HG02943 (cell line): ENCODE data around the gene TP53TG5.

Experiments
- ATAC-seq: cut with Tn5 transposase; IDR thresholded peaks from one replicate; pipeline ENCODE4 v1.9.1; 2021; ENCODE audit warnings: mild to moderate bottlenecking, low read depth, moderate library complexity; ENCODE audit not compliant: unreplicated experiment

TP53TG5 gene

DNA sequence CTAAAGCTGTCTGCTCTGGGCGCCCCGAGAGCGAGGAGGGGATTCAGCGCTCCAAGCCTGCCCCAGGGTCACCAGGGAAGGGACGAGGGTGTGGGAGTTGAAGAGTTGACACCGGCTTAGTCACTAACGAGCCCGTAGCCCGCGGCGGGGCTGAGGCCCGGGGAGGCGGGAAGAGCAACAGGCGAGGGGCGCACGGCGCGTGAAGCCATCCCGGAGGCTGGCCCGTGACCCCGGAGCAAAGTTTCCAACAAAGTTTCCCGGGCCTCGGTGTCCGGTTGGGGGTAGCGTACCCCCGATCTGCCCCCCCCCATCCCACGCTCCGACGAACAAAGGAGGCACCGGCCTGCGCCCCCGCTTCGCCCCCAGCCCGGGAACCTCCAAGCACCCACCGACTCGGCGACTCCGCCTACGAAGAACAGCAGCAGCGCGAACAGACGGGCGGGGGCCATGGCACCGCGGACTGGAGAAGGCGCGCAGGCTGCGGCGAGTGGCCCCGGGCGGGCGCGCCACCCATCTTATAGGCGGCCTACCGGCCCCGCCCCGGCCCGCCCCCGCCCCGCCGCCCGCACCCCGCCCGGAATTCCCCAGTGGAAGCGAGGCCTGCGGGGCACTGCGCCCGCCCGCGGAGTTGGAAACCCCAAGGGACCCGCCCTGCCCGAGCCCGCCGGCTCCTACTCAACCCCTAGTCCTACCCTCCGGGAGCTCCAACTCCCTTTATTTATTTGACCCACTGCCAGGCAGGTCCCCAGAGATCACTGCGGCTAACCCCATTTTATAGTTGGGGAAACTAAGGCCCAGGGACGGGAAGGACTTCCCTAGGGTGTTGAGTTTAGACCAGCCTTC is 30.0 kb downstream of the TP53TG5 start, which contains the start of gene SDC4:
Gene SDC4, minus strand, starts transcription at position 489 of the 843 bp plus-strand sequence. Its CDS starts 40 bp downstream, at position 449.
- ATAC-seq, result no peak

DNA sequence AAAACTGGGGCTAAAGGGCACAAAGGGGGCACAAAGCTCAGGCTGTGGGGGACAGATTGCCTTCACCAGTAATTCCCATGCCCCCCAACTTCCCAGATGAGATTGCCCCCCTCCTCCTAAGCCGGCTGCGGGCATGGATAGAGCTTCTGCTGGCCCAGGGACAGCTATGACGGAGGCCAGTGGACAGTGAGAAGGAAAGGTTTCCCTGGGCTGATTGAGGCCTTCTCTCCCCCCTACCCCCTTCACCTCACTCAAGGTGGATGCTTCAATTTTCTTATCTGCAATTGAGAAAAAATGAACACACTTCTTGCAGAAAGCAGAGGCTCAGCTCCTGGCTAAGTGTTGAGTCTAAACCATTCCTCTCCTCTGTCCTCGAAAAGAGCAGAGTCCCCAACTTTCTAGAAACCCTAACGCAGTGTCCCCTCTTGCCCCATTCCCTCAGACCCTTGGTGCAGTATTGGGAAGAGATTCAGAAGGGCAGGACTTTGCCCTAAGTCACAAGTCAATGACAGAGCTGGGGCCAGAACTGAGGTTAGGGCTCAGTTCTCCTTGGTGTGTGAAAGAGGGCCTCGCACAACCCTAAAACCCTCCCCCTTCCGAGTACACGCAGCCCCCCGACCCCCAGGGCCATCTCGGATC is 30.7 kb downstream of the TP53TG5 start:
- no peak for ATAC-seq

DNA sequence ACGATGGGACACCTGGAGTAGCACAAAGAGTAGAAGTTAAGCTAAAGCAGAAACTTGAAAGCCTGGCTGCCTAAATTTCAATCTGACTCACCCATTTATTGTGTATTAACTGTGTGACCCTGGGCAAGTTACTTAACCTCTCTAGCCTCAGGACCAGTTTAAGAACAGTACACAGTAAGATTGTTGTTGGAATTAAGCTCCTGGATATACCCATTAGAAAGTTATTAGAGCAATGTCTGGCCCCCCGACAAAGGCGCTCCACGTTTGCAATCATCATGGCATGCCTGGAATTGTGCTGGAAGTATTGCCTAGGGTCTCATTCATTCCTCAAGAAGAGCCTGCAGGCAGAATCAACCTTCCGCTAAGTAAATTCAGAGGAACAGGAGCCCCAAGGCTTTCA is 31.3 kb downstream of the TP53TG5 start:
- no peak for ATAC-seq

DNA sequence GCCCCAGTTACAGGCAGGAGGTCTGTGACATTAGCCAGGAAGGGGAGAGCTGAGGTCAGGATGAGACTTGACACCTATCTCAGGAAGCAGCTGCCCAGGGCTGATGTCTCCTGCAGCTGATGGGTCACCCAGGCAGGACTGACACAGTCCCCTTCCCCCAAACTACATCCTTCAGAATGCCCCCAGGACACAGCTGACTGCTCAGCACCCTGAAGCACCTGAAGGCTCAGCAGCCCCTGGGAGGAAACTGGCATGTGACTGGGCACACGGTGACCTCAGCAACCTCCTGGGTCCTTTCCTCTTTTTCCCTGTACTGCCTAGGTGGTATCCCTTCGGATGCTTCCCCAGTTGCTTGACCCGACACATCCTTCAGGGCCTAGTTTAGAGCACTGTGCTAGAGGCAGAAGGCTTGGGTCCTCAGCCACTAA is 31.8 kb downstream of the TP53TG5 start:
- no peak for ATAC-seq

DNA sequence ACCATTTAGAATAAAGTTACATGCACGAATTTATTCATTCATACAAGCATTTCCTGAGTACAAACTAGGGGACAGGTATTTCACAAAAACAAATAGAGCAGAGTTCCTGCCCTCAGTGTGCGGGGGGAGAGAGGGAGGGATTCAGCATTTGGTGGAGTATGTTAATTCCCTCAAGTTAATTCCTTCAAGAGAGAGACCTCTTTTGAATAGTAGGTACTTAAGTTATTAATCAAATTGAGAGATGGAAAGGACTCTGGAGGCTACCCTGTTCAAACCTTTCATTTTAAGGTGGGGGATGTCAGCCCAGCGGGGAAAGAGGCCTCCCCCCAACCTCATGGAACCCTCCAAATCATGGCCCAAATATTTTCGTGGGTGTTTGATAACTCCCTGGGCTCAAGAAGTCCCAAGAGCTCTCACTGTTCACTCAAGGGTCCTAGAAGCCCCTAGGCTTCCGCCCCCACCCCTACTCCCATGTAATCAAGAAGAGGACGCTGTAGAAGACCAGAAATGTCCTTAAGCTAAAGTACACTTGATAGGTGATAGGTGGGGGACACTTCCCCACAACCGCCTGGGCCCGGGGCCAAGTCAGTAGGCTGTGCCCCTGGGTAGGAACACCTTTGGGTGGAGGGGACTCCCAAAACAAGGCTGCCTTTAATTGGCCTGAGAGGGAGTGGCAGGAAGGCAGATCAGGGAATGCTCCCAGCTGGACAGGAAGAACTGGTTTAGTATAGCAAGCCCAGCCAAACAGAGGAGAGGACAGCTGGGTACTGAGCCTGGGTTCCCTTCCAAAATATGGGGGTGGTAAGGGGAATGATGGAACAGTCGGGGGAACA is 32.8 kb downstream of the TP53TG5 start:
- ATAC-seq, result no peak

DNA sequence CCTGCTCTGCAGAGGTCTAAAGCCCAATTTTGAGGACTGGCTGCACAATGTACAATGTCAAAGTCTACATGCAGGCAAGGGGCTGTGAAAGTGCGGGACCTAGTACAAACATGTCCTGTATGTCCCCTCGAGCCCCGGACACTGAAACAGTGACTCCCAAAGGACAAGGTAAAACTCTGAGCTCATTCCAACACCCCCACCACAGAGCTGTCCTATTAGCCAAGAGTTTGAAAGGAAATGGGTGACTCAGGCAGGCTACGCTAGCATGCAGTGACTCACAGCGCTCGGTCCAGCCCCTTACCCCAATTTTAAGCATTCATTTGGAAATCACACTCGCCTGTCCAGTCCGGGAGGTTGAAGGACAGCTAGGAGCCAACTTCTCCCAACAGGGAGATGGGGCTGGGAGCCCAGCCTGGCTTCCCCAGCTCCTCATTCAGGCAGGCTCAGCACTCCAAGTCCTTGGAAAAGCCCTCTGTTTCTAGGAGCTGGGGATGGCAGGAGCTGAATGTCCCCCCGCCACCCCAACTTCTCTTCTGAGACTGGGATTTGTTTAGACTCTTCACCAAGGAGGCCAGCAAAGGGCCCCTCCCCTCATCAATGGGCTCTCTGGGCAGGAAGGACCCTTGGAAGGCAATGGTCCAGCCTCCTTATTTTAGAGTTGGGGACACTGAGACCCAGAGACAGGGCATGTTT is 33.8 kb downstream of the TP53TG5 start:
- no peak for ATAC-seq

DNA sequence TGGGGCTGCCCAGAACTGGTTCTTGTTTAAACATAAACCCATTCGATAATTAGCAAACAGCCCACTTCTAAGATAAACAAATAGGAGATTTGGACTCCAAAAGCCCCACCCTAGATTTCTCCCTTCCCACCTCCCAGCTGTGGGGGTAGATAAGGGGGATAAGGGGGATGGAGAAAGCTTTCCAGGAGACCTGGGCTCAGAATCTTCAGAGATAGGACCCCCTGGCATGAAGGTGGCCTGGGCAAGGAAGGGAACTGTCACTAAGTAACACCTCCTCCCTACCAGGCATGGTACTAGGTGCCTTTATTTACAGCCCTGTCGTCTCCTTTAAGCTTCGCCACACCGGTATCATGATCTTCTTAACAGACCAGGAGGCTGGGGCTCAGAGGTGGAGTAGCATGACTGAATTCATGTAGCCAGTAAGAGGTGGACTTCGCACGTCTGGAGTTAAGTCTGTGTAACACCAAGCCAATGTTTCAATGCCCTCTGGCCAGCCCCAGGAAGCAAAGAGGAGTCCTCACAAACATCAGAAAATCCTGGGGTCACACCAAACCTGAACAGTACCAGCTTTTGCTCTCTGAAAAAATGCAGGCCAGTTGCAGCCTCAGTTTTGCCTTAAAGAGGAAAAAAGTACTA is 34.5 kb downstream of the TP53TG5 start:
- no peak for ATAC-seq

DNA sequence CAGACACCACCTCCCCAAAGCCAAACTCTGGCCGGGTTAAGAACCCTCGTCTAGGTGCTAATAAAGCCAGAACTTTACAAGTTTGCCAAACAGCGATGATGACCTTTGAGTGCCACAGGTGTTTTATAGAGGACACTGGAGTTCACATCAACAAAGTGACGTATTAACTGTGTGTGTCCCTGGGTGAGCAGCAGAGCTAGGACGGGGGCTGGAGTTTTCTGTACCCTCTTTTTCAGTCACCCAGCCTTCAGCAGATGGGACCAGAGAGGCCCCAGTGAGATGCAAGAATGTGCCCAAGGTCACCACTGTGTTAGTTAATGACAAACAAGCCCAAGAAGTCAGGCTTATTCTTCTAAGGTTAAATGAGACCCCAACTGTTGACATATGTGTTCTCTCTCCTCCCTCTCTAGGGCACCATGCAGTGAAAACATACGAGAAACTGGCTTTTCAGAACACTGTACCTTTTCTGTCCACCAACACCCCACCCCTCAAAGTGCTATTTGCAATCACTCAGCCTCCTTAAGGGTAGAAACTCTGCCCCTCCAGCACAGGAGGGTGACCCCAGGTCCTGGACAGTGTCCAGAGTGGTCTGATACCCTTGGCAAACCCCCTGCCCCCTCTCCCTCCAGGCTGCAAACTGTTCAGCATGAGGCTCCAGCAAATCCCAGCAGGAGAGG is 35.1 kb downstream of the TP53TG5 start:
- ATAC-seq, result no peak

DNA sequence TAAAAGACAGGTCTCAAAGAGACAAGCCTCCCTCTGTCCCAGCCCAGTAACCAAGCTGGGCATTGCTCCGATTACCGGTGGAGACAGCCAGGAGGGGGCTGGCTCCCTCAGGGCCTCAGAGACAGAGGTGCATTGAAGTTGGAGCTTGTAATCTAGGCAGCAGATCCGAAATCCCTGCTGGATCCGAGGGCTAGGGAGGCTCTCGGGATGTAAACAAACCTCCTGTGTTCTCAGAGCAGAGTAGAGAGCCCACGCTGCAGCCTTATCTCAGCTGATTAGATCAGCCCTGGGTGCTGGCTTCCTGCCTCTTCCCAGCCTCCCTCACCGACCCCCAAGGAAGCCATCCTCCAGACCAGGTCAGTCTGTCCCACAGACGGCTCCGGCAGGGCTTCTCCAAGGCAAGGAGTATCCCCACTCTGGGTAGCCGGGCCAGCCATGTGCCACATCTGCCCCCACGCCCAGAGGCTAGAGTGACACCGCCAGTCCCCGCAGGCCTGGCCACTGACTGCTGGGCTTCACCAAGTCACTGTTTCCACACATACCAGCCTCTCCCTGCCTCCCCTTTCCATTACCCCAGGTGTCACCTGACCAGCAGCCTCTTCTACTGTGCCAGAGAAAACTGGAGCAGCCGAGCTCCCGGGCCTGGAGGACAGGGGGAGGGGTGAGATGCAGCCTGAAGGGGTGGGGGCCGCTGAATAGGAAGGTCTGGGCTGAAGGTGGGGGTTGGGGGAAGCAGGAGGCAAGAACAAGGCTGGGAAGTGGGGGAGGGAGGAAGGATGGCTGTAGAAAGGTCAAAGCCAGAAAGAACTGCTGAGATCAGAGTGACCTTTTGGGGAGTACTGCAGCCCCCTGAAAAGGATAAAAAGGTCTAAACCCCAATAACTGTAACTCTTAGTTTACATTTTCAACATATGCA is 35.9 kb downstream of the TP53TG5 start:
- no peak for ATAC-seq

DNA sequence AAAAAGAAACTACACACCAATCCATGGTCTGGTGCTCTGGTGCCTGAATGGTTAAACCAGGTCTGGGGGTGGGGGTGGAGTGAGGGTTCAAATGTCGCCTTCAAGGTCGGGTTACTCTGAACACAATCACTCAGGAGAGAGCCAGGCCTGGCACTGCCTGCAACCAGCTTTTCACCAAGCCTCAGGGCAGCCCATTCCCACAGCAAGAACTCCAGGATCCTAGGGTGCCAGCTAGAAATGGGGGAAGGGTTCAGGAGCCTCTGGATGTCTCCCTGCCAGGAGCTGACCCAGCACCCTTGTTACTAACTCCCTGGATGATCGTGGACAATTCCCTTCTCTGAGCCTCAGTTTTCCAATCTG is 36.6 kb downstream of the TP53TG5 start:
- ATAC-seq, result no peak

DNA sequence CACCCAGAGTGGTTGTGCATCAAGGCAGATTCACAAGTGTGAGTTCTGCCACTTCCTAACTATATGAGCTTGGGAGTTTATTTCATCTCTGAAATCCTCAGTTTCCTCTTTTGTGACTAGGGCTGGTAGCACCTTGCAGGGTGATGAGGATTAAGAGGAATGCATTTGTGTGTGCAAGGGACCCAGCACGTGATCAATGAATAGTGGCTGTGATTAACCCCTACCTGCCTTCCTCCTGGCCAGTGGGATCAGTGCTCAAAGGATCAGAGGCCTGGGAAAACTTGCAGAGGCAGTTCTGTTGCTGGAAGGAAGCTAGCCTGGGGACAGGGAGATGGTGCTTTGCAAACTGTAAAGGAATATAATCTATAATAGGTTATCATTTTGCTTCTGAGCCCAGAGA is 37.2 kb downstream of the TP53TG5 start:
- ATAC-seq, result no peak

DNA sequence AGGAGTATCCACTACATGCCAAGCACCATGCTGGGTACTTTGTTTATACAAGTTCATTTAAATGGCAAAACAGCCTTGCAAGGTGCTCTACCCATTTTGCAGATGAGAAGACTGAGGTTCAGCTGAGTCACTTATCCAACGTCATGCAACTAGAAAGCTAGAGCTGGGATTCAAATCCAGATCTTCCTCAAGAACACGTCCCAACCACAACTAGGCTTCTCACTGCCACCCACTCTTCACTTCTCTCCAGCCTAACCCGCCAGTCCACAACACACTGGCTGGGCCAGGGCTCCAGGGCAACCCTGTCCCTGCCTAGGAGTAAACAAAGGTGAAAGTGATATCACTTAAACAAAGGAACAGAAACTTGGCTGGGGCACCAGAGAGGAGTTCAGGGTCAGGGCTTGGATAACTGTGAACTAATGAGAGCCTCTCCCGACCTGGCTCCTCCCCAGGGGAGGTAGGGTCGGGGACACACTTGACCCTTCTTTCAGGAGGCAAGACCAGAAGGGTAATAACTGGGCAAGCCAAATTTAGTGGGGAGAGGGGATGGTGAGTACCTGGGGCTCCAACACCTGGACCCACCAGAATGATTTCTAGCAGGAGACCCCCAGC is 37.8 kb downstream of the TP53TG5 start:
- ATAC-seq, result no peak

DNA sequence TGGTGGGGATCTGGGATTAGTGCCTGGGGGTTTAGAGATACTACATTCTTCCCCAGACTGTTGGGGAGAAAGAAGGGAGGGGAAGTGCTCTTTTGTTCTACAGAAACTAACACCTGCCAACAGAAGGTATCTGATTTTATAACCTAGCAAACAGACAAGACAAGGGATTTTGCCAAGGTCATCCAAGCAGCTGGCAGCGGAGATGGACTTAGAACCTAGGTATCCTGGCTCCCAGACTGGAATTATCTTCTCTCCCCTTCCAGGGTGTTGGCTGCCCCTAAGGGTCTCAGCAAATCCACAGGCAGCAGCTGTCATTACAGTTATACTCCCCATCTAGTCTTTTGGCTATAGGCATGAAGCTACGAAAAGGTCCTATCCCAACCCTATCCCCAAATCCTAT is 38.3 kb downstream of the TP53TG5 start:
- ATAC-seq, result no peak

DNA sequence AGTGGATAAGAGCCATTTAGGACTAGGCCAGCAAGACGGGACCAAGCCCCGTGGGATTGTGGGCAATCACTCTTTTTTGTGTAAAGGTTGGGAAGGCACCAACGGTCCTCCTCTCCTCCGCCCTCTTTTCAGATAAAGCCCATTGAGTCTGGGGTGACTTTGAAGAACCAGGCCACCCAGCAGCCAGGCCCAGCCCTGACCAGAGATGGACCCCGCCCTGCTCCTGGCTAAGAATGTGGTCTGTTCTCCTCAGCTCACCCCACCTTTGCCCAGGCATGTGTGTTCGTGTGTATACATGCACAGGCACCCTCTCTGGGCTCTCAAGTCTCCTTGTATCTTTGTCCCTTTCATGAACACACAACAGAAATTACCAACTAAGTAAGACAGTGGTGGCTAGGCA is 39.0 kb downstream of the TP53TG5 start:
- ATAC-seq, result no peak

DNA sequence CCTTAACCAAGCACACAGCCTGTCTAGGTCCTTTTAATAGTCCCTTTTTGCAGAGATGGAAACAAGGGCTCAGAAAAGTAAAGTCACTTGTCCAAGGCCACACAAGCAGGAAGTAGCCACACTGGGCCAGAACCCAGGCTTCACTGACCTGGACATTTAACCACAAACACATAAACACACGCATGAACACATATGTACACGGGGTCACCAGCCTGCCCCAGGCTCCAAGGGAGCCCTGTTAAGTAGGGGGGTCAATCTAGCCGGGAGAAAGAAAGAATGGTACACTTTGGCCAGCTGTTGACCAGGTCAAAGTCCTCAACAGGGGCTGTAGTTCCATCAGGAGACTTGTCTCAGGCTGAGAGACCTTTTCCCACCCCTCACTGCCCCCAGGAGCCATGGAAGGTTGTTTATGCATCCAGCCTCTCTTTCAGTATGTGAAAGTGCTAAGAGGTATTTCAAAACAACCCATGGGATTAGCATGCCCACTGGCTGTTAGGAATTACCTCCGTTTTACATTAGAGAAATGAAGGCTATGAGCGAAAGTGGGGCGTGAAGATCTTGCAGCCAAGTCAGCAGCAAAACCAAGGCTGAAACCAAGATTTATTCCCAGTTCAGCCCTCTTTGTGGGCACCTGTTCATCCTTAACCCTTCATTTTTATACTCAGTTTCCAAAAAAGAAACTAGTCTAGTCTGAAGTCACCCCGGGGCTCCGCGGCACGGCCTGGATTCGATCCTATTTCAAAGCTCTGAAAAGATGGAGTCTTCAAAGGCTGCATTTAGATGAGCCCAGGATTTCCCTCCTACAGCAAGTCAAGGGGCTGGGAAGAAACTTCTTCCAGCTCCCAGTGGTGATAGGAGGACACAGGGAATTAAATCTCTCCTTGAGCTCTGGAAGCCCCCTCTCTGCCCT is 39.7 kb downstream of the TP53TG5 start:
- no peak for ATAC-seq

DNA sequence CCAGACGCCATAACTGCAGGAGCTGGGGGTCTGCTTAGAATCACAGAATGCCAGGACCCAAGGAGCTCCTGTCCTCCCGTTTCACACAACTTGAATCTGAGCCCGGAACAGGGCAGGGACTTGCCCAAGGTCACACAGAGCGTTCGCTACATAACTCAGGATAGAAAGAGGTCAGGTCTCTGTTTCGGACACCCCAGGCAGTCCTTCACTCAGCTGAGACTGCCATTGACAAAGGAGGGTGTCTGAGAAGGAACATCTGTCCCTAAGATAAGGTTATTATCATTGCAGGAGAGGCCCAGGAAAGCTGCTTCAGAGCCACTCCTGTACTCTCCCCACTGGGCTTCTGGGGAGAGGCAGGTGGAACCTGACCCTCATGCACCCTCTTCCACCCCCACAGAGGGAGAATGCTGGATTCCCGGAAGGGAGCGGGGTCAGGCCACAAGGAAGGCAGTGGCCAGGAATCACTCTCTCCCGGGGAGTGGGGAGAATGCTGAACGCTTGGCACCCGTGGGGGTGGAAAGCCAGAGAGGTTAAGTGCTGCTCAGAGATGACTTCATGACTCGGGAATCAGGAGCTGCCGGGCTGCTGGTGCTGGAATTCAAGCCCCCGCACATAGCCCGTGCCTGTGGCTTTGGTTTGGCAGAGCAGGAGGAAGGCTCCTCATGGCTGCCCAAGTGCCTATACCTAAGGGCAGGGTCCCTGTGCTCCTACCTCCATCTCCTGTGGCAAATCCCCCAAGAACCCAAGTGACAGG is 40.6 kb downstream of the TP53TG5 start:
- no peak for ATAC-seq
